SJCRH30 (cell line): ENCODE results near the gene ODC1. TPM values are rescaled to one million over a fixed set of nuclear protein-coding genes. Genes with fewer than 3 reads are reported as not detected.
"Not testable (repeated sequence)": the region's sequence is repeated elsewhere in the genome, so short reads cannot be mapped to it uniquely, and the experiment has no call there.

Experiments used
- DNase-seq, 2 experiments: peaks; one replicate each; pipeline ENCODE4 v3.0.0-alpha.2; 2015 to 2020
- H3K27ac ChIP-seq: fragments of 250-450 bp; sonication (Bioruptor Pico); 2 replicates; pipeline ENCODE4 v1.5.1; 2020; ENCODE audit warnings: mild to moderate bottlenecking, moderate library complexity
- H3K27me3 ChIP-seq: fragments of 250-450 bp; sonication (Bioruptor Pico); 2 replicates; pipeline ENCODE4 v1.5.1; 2020; ENCODE audit warnings: mild to moderate bottlenecking, moderate library complexity
- H3K36me3 ChIP-seq: fragments of 250-450 bp; sonication (Bioruptor Pico); 2 replicates; pipeline ENCODE4 v1.5.1; 2020; ENCODE audit warnings: mild to moderate bottlenecking, moderate library complexity
- H3K4me1 ChIP-seq: fragments of 250-450 bp; sonication (Bioruptor Pico); 2 replicates; pipeline ENCODE4 v1.5.1; 2020; ENCODE audit warnings: mild to moderate bottlenecking, moderate library complexity
- H3K4me3 ChIP-seq: fragments of 250-450 bp; sonication (Bioruptor Pico); 2 replicates; pipeline ENCODE4 v1.5.1; 2020; ENCODE audit warnings: mild to moderate bottlenecking, moderate library complexity
- H3K9me3 ChIP-seq: fragments of 250-450 bp; sonication (Bioruptor Pico); replicated peaks from 2 replicates; pipeline ENCODE4 v1.5.1; 2020; ENCODE audit warnings: mild to moderate bottlenecking, moderate library complexity
- total RNA-seq: library from RNA; depleted of rRNA; stranded (reverse); fragments of >200 nt; shearing (Covaris generic); gene quantifications from 2 replicates; pipeline ENCODE4 v1.2.3, GENCODE V29; 2014

Gene ODC1
- total RNA-seq, 1 experiment from 2014 or later = 380 TPM

- Histone ChIP-seq H3K4me1 (peaks cover 15% of the 10 kb centered on the region), H3K27ac (no peak overlapping the region), H3K4me3 (no peak overlapping the region), H3K36me3 (no peaks in the 10 kb centered on the region), H3K9me3 (no peaks in the 10 kb centered on the region), H3K27me3 (no peaks in the 10 kb centered on the region)
- peak in 1 of 2 experiments; percentile 50 for DNase-seq
Observed at GRCh38 chr2:10471955-10472354, 23.8 kb upstream of the ODC1 start.

GRCh38 chr2:10471046-10471571 lies 23.0 kb upstream of the ODC1 start:
- no peak for DNase-seq

GRCh38 chr2:10469955-10470608 lies 22.0 kb upstream of the ODC1 start:
- H3K36me3 ChIP-seq = no peaks in the 10 kb centered on the region
- no peak overlapping the region for H3K4me3 ChIP-seq
- DNase-seq = peak; percentile 68 to 84
- H3K27me3 ChIP-seq = no peaks in the 10 kb centered on the region
- H3K9me3 ChIP-seq = no peaks in the 10 kb centered on the region
- H3K4me1 ChIP-seq = peaks cover 15% of the 10 kb centered on the region
- no peak overlapping the region for H3K27ac ChIP-seq

More at GRCh38 chr2:10471046-10471571, 23.0 kb upstream of the ODC1 start:
- Histone ChIP-seq H3K27me3 (no peaks in the 10 kb centered on the region), H3K27ac (no peak overlapping the region), H3K36me3 (no peaks in the 10 kb centered on the region), H3K4me1 (peaks cover 15% of the 10 kb centered on the region), H3K9me3 (no peaks in the 10 kb centered on the region), H3K4me3 (no peak overlapping the region)

GRCh38 chr2:10469301-10469700 lies 21.2 kb upstream of the ODC1 start:
- Histone ChIP-seq H3K27me3 (no peaks in the 10 kb centered on the region), H3K9me3 (no peaks in the 10 kb centered on the region), H3K27ac (no peak overlapping the region), H3K4me1 (peaks cover 15% of the 10 kb centered on the region), H3K36me3 (no peaks in the 10 kb centered on the region), H3K4me3 (no peak overlapping the region)
- no peak for DNase-seq

- Histone ChIP-seq H3K36me3 (no peaks in the 10 kb centered on the region), H3K4me3 (no peak overlapping the region), H3K4me1 (peaks cover 15% of the 10 kb centered on the region), H3K9me3 (no peaks in the 10 kb centered on the region), H3K27ac (no peak overlapping the region), H3K27me3 (no peaks in the 10 kb centered on the region)
- DNase-seq = no peak
Observed at GRCh38 chr2:10467401-10467800, 19.3 kb upstream of the ODC1 start.

- Histone ChIP-seq H3K4me3 (no peak overlapping the region), H3K36me3 (no peaks in the 10 kb centered on the region), H3K4me1 (peaks cover 11% of the 10 kb centered on the region), H3K27me3 (no peaks in the 10 kb centered on the region), H3K9me3 (no peaks in the 10 kb centered on the region), H3K27ac (no peak overlapping the region)
- DNase-seq = no peak
Observed at GRCh38 chr2:10466801-10467200, 18.7 kb upstream of the ODC1 start.

GRCh38 chr2:10465910-10466309 lies 17.8 kb upstream of the ODC1 start:
- Histone ChIP-seq H3K9me3 (no peaks in the 10 kb centered on the region), H3K36me3 (no peaks in the 10 kb centered on the region), H3K4me3 (no peak overlapping the region), H3K27ac (no peak overlapping the region), H3K27me3 (no peaks in the 10 kb centered on the region), H3K4me1 (peaks cover 20% of the 10 kb centered on the region)
- DNase-seq = no peak

- Histone ChIP-seq H3K4me1 (peaks cover 28% of the 10 kb centered on the region), H3K4me3 (no peak overlapping the region), H3K9me3 (no peaks in the 10 kb centered on the region), H3K27me3 (no peaks in the 10 kb centered on the region), H3K36me3 (no peaks in the 10 kb centered on the region), H3K27ac (no peak overlapping the region)
- DNase-seq = no peak
Observed at GRCh38 chr2:10462178-10463083, 14.3 kb upstream of the ODC1 start.

GRCh38 chr2:10460366-10460796 lies 12.3 kb upstream of the ODC1 start:
- H3K4me3 ChIP-seq = no peak overlapping the region
- DNase-seq = peak; percentile 87 to 95
- peaks cover 28% of the 10 kb centered on the region for H3K4me1 ChIP-seq
- no peaks in the 10 kb centered on the region for H3K36me3 ChIP-seq
- no peaks in the 10 kb centered on the region for H3K9me3 ChIP-seq
- no peaks in the 10 kb centered on the region for H3K27me3 ChIP-seq
- peak overlapping the region; percentile 36 for H3K27ac ChIP-seq

- H3K4me1 ChIP-seq = peaks cover 35% of the 10 kb centered on the region
- H3K27me3 ChIP-seq = no peaks in the 10 kb centered on the region
- H3K9me3 ChIP-seq = no peaks in the 10 kb centered on the region
- no peak overlapping the region for H3K27ac ChIP-seq
- no peak for DNase-seq
- no peak overlapping the region for H3K4me3 ChIP-seq
- no peaks in the 10 kb centered on the region for H3K36me3 ChIP-seq
Observed at GRCh38 chr2:10457846-10458598, 9.9 kb upstream of the ODC1 start.

- H3K27me3 ChIP-seq, H3K27ac ChIP-seq, H3K4me3 ChIP-seq, H3K9me3 ChIP-seq, H3K36me3 ChIP-seq, DNase-seq: not testable (repeated sequence)
- H3K4me1 ChIP-seq = peaks cover 42% of the 10 kb centered on the region
Observed at GRCh38 chr2:10457195-10457594, 9.1 kb upstream of the ODC1 start.

GRCh38 chr2:10454505-10454904 lies 6.4 kb upstream of the ODC1 start:
- H3K9me3 ChIP-seq = no peaks in the 10 kb centered on the region
- peaks cover 25% of the 10 kb centered on the region for H3K4me1 ChIP-seq
- H3K27me3 ChIP-seq = no peaks in the 10 kb centered on the region
- no peaks in the 10 kb centered on the region for H3K36me3 ChIP-seq
- H3K4me3 ChIP-seq = no peak overlapping the region
- no peak for DNase-seq
- H3K27ac ChIP-seq = no peak overlapping the region

GRCh38 chr2:10453905-10454298 lies 5.8 kb upstream of the ODC1 start:
- DNase-seq = no peak
- Histone ChIP-seq H3K27ac (no peak overlapping the region), H3K4me3 (no peak overlapping the region)

GRCh38 chr2:10452956-10453904 lies 5.1 kb upstream of the ODC1 start:
- Histone ChIP-seq H3K9me3 (no peaks in the 10 kb centered on the region; the same call in 1 of the 2 replicates), H3K4me1 (peaks cover 29% of the 10 kb centered on the region), H3K36me3 (no peaks in the 10 kb centered on the region), H3K27me3 (no peaks in the 10 kb centered on the region), H3K27ac (no peak overlapping the region), H3K4me3 (no peak overlapping the region)
- no peak for DNase-seq

More at GRCh38 chr2:10453905-10454298, 5.8 kb upstream of the ODC1 start:
- H3K4me1 ChIP-seq = peaks cover 28% of the 10 kb centered on the region
- H3K27me3 ChIP-seq = no peaks in the 10 kb centered on the region
- no peaks in the 10 kb centered on the region; the same call in 1 of the 2 replicates for H3K9me3 ChIP-seq
- H3K36me3 ChIP-seq = no peaks in the 10 kb centered on the region
